IMR-90 (cell line): ENCODE data around the gene EIF4G3. TPM values are rescaled to one million over a fixed set of nuclear protein-coding genes. Genes with fewer than 3 reads are reported as not detected.

Experiments used
- ATAC-seq: fragments of 200-7000 bp; cut with Tn5 transposase; 2 replicates; pipeline ENCODE4 v1.9.1; 2020; ENCODE audit warnings: low read depth, mild to moderate bottlenecking, moderate library complexity
- BruUV-seq: library from RNA; stranded (reverse); fragments of 400-500 nt; replicated peaks from 2 replicates; lab custom pipeline; 2021; lab: Mats Ljungman, UMichigan
- CTCF ChIA-PET: fragments of 300-600 bp; formaldehyde crosslinking; extraction: SDS; loops from one replicate; lab custom pipeline; 2021; ENCODE audit warnings: antibody characterized with exemption; lab: Yijun Ruan, JAX
- POLR2A ChIA-PET: fragments of 300-600 bp; sonication (Branson Sonifier 250); formaldehyde crosslinking; loops from one replicate; lab custom pipeline; 2022; ENCODE audit warnings: antibody characterized with exemption; ENCODE audit not compliant: unreplicated experiment; lab: Charles Lee
- DNase-seq: peaks from one replicate; pipeline ENCODE4 v3.0.0; 2013
- H2AFZ ChIP-seq: replicated peaks from 2 replicates; pipeline ENCODE3; 2013; ENCODE audit warnings: low read length, mild to moderate bottlenecking; ENCODE audit not compliant: poor library complexity
- H2AK5ac ChIP-seq: 2 replicates; pipeline ENCODE4 v1.6.1; 2013; ENCODE audit warnings: low read depth, low read length, inconsistent platforms
- H2AK9ac ChIP-seq: replicated peaks from 2 replicates; pipeline ENCODE3; 2013; ENCODE audit warnings: mild to moderate bottlenecking, low read depth, low read length, moderate library complexity; ENCODE audit not compliant: poor library complexity
- H2BK120ac ChIP-seq: 2 replicates; pipeline ENCODE4 v1.6.1; 2013; ENCODE audit warnings: low read depth, low read length, inconsistent platforms
- H2BK15ac ChIP-seq: 3 replicates; pipeline ENCODE4 v1.6.1; 2013; ENCODE audit warnings: low read depth, low read length, inconsistent platforms
- H2BK20ac ChIP-seq: 2 replicates; pipeline ENCODE4 v1.6.1; 2013; ENCODE audit warnings: low read depth, mild to moderate bottlenecking, inconsistent platforms, low read length, moderate library complexity
- H2BK5ac ChIP-seq: 2 replicates; pipeline ENCODE4 v1.6.1; 2013; ENCODE audit warnings: mild to moderate bottlenecking, low read depth, low read length, inconsistent platforms; ENCODE audit not compliant: poor library complexity, severe bottlenecking
- H3K14ac ChIP-seq: replicated peaks from 2 replicates; pipeline ENCODE4 v1.6.1; 2013; ENCODE audit warnings: low read depth, low read length, inconsistent platforms
- H3K18ac ChIP-seq: 2 replicates; pipeline ENCODE4 v1.6.1; 2013; ENCODE audit warnings: low read depth, low read length, control low read depth
- H3K23ac ChIP-seq: 2 replicates; pipeline ENCODE4 v1.6.1; 2013; ENCODE audit warnings: low read depth, low read length, inconsistent platforms
- H3K27ac ChIP-seq: 2 replicates; pipeline ENCODE4 v1.5.1; 2013; ENCODE audit warnings: mild to moderate bottlenecking, control low read depth, low read length; ENCODE audit not compliant: insufficient read depth
- H3K27me3 ChIP-seq: 2 replicates; pipeline ENCODE4 v1.6.1; 2013; ENCODE audit warnings: low read length; ENCODE audit not compliant: control insufficient read depth, insufficient read depth
- H3K36me3 ChIP-seq: 2 replicates; pipeline ENCODE4 v1.6.1; 2013; ENCODE audit warnings: low read length, mixed read lengths; ENCODE audit not compliant: control insufficient read depth, insufficient read depth
- H3K4ac ChIP-seq: 2 replicates; pipeline ENCODE4 v1.6.1; 2013; ENCODE audit warnings: low read depth, low read length, inconsistent platforms
- H3K4me1 ChIP-seq: 2 replicates; pipeline ENCODE4 v1.6.1; 2013; ENCODE audit warnings: low read length, mixed read lengths; ENCODE audit not compliant: control insufficient read depth, insufficient read depth
- H3K4me2 ChIP-seq: 2 replicates; pipeline ENCODE4 v1.6.1; 2013; ENCODE audit warnings: low read depth, mild to moderate bottlenecking, control low read depth, low read length, moderate library complexity
- H3K4me3 ChIP-seq: 2 replicates; pipeline ENCODE4 v1.5.1; 2013; ENCODE audit warnings: low read depth, mild to moderate bottlenecking, control low read depth, low read length, moderate library complexity; ENCODE audit not compliant: insufficient read depth
- H3K56ac ChIP-seq: 2 replicates; pipeline ENCODE4 v1.6.1; 2013; ENCODE audit warnings: low read length, inconsistent platforms; ENCODE audit not compliant: insufficient read depth; ENCODE audit errors: extremely low read depth
- H3K79me1 ChIP-seq, 2 experiments: 2 replicates each; pipeline ENCODE4 v1.6.1; 2013; ENCODE audit warnings: low read length in 2 of 2, inconsistent platforms in 1 of 2, low read depth in 1 of 2
- H3K9ac ChIP-seq: 2 replicates; pipeline ENCODE4 v1.6.1; 2013; ENCODE audit warnings: low read depth, low read length, control low read depth
- H3K9me1 ChIP-seq: 2 replicates; pipeline ENCODE4 v1.6.1; 2013; ENCODE audit warnings: low read length, inconsistent platforms; ENCODE audit not compliant: insufficient read depth
- H3K9me3 ChIP-seq: 2 replicates; pipeline ENCODE4 v1.6.1; 2013; ENCODE audit warnings: low read length; ENCODE audit not compliant: control insufficient read depth, insufficient read depth
- H4K20me1 ChIP-seq: 2 replicates; pipeline ENCODE4 v1.6.1; 2013; ENCODE audit warnings: low read length, inconsistent platforms; ENCODE audit not compliant: insufficient read depth
- H4K5ac ChIP-seq: 2 replicates; pipeline ENCODE4 v1.6.1; 2013; ENCODE audit warnings: mild to moderate bottlenecking, low read depth, low read length, control low read depth
- H4K8ac ChIP-seq, 2 experiments: 2 replicates each; pipeline ENCODE4 v1.6.1; 2013; ENCODE audit warnings: low read depth in 2 of 2, low read length in 2 of 2, control low read depth in 1 of 2, inconsistent platforms in 1 of 2
- H4K91ac ChIP-seq: 2 replicates; pipeline ENCODE4 v1.6.1; 2013; ENCODE audit warnings: low read depth, low read length, inconsistent platforms; ENCODE audit not compliant: insufficient read depth
- BHLHE40 ChIP-seq: fragments of 150-350 bp; IDR thresholded peaks from 2 replicates; pipeline ENCODE4 v1.6.1; 2016; ENCODE audit warnings: mild to moderate bottlenecking, low read depth, low read length
- CEBPB ChIP-seq: IDR thresholded peaks from 2 replicates; pipeline ENCODE4 v1.6.1; 2012; ENCODE audit warnings: low read depth, low read length, improper control_type of control experiment
- CHD1 ChIP-seq: IDR thresholded peaks from 2 replicates; pipeline ENCODE4 v1.6.1; 2012; ENCODE audit warnings: low read depth, low read length, improper control_type of control experiment
- CTCF ChIP-seq: conservative IDR thresholded peaks from 2 replicates; pipeline ENCODE4 v1.5.1; 2012; ENCODE audit warnings: mild to moderate bottlenecking, low read depth, low read length, improper control_type of control experiment
- FOS ChIP-seq: fragments of 150-350 bp; IDR thresholded peaks from 2 replicates; pipeline ENCODE4 v1.6.1; 2016; ENCODE audit warnings: low read depth, low read length
- MAFK ChIP-seq: IDR thresholded peaks from 2 replicates; pipeline ENCODE4 v1.6.1; 2012; ENCODE audit warnings: low read depth, low read length, improper control_type of control experiment
- MAZ ChIP-seq: IDR thresholded peaks from 2 replicates; pipeline ENCODE4 v1.6.1; 2012; ENCODE audit warnings: low read depth, mild to moderate bottlenecking, low read length, improper control_type of control experiment, moderate library complexity, borderline replicate concordance
- POLR2A ChIP-seq: IDR thresholded peaks from 2 replicates; pipeline ENCODE4 v1.6.1; 2012; ENCODE audit warnings: mild to moderate bottlenecking, low read depth, low read length
- RAD21 ChIP-seq: IDR thresholded peaks from 2 replicates; pipeline ENCODE4 v1.6.1; 2012; ENCODE audit warnings: low read length, improper control_type of control experiment
- RCOR1 ChIP-seq: IDR thresholded peaks from 2 replicates; pipeline ENCODE4 v1.6.1; 2012; ENCODE audit warnings: mild to moderate bottlenecking, low read length, improper control_type of control experiment; ENCODE audit not compliant: insufficient replicate concordance
- SMC3 ChIP-seq: fragments of 150-350 bp; IDR thresholded peaks from 2 replicates; pipeline ENCODE4 v1.6.1; 2016; ENCODE audit warnings: low read depth, mild to moderate bottlenecking, antibody characterized with exemption, low read length, moderate library complexity
- WGBS, 2 experiments: methylation state at CpG; one replicate each; pipeline versions ENCODE4 v1.1.5 to v1.1.7; 2013; ENCODE audit warnings: missing lambda C conversion rate in 2 of 2; ENCODE audit not compliant: insufficient read length in 1 of 2; ENCODE audit errors: extremely low coverage in 2 of 2; 5-methylcytosine and 5-hydroxymethylcytosine counted together
- dilution Hi-C: fragments of 300-500 bp; cut with HindIII; formaldehyde crosslinking; loops from one replicate; pipeline ENCODE4 v1.14.3; 2018; ENCODE audit warnings: low sequenced_read_pairs; ENCODE audit not compliant: unreplicated experiment
- in situ Hi-C: fragments of 300-500 bp; cut with MboI; formaldehyde crosslinking; loops from 3 replicates; pipeline ENCODE4 v1.14.3; 2019; ENCODE audit warnings: low sequenced_read_pairs, inconsistent platforms, mixed read lengths
- intact Hi-C: fragments of 100-400 bp; cut with micrococcal nuclease; formaldehyde crosslinking; loops from 2 replicates; pipeline ENCODE4 v1.10.0; 2022
- polyA plus RNA-seq, 3 experiments: library from polyadenylated mRNA; depleted of rRNA; stranded (reverse); fragments of >200 nt; gene quantifications; 2 replicates each; pipeline ENCODE4 v1.2.3, GENCODE V29; 2012; ENCODE audit warnings: low replicate concordance in 1 of 3
- total RNA-seq: library from RNA; depleted of rRNA; stranded (reverse); fragments of >200 nt; gene quantifications from 2 replicates; pipeline ENCODE4 v1.2.3, GENCODE V29; 2012
- TF ChIP-seq, protein P1 (sequence below): fragments of 150-350 bp; IDR thresholded peaks from 2 replicates; pipeline ENCODE4 v1.6.1; 2017; ENCODE audit warnings: mild to moderate bottlenecking, antibody characterized with exemption, low read length, low read depth

The EIF4G3 gene
- total and polyA plus RNA-seq, 2 of the 4 experiments (the other 2 are of a cell fraction), result 25.8 to 49.2 TPM

GRCh38 chr1:21152423-21153100, 24.1 kb downstream of the EIF4G3 start:
- Histone ChIP-seq H2BK120ac (no peak overlapping the region), H3K4me3 (no peak overlapping the region), H3K18ac (no peak overlapping the region), H2BK20ac (no peak overlapping the region), H4K5ac (no peak overlapping the region), H3K27ac (0 out of 2 replicates have a peak overlapping the region, but pooled peaks have one; percentile 23), H3K79me1 (peaks cover 14 to 72% of the 10 kb centered on the region in 2 experiments), H3K23ac (peak overlapping the region; percentile 6; the same call in 1 of the 2 replicates), H3K9ac (no peak overlapping the region), H3K9me3 (no peaks in the 10 kb centered on the region), H4K8ac (0 out of 4 replicates have a peak overlapping the region, but pooled peaks of 1 of the 2 experiments have one; percentile 10), H2AFZ (no peak overlapping the region), H3K9me1 (peaks cover 24% of the 10 kb centered on the region), H3K14ac (no peak overlapping the region), H4K20me1 (peaks cover 39% of the 10 kb centered on the region), H4K91ac (no peak overlapping the region), H2AK5ac (peak overlapping the region; percentile 70; the same call in 1 of the 2 replicates), H3K27me3 (no peaks in the 10 kb centered on the region), H2BK5ac (no peak overlapping the region), H2AK9ac (no peak overlapping the region), H3K4ac (no peak overlapping the region), H3K4me1 (peaks cover 11% of the 10 kb centered on the region), H2BK15ac (no peak overlapping the region; the same call in 2 of the 3 replicates), H3K36me3 (peaks cover 10% of the 10 kb centered on the region), H3K56ac (no peak overlapping the region), H3K4me2 (no peak overlapping the region)
- ATAC-seq, result no peak
- CTCF ChIA-PET, result interaction anchor here (1.0 to 1.2 kb wide), 2 partner anchors 10 to 28 kb away, joined by 3 read pairs; no protein-coding TSS in a partner anchor
- no CpG with 5 or more reads among the region's 4 CpGs for WGBS, 2 experiments
- intact Hi-C loops (no loop called here), in situ Hi-C loops (no loop called here), dilution Hi-C loops (no loop called here)
- POLR2A ChIA-PET, result interaction anchor here (0.7 kb wide), 1 partner anchor 9 kb away, joined by 12 read pairs; no protein-coding TSS in a partner anchor
- peak; percentile 38 for DNase-seq
- BruUV-seq, result no TSS peak
- no peak for TF ChIP-seq CEBPB
- TF ChIP-seq POLR2A, result no peak
- no peak for TF ChIP-seq SMC3
- TF ChIP-seq CHD1, result no peak
- TF ChIP-seq MAFK, result no peak
- TF ChIP-seq RCOR1, result no peak
- no peak for TF ChIP-seq MAZ
- TF ChIP-seq, protein P1, sequence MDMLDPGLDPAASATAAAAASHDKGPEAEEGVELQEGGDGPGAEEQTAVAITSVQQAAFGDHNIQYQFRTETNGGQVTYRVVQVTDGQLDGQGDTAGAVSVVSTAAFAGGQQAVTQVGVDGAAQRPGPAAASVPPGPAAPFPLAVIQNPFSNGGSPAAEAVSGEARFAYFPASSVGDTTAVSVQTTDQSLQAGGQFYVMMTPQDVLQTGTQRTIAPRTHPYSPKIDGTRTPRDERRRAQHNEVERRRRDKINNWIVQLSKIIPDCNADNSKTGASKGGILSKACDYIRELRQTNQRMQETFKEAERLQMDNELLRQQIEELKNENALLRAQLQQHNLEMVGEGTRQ, result no peak
- TF ChIP-seq FOS, result no peak
- no peak for TF ChIP-seq RAD21
- TF ChIP-seq BHLHE40, result no peak
- no peak for TF ChIP-seq CTCF
